ENCODE results near the gene SERPIND1. TPM values are rescaled to one million over a fixed set of nuclear protein-coding genes. Genes with fewer than 3 reads are reported as not detected.

Gene SERPIND1
- total and polyA plus RNA-seq, 2 donors from 2014 or later, result not detected

DNA sequence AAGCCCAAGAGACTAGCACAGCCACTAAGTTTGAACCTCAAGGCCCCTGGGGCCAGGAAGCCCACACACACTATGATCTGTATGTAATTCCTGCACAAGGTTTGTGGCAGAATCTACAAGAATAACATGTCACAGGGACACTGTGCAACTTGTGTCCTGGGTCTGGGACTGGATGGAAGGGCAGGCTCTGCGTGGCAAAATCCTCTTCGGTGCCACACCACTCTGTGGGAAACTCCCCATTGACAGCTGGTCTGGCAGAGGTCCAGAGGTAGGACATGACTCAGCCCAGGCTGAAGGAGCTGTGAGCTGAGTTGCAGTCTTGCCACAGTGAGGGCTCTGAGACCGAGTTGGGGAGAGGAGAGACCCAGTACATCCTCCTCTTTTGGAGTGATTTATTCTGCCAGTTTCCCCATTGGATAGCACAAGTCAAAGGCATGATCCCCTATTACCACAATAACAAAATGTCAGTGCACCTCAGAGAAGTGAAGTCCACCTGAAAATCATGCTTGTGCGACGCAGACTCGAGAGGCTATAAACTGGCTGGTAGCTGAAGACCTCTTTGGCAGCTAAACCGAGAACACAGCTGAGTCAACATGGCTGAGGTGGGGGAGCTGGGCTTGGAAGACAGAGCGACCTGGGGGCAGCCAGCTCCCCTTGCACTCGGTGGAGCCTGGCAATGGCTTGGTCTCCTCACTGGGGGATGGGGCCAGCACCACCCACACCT, 23.3 kb upstream of the SERPIND1 start:
- Histone ChIP-seq H3K27me3 (ENCODE audit: control insufficient read depth, insufficient read depth, low read length) (no peaks in the 10 kb centered on the region), H3K27ac (ENCODE audit: low read depth in 2 of 2, low read length in 2 of 2) (no peak overlapping the region), H3K9ac (ENCODE audit: low read length in 3 of 3) (no peak overlapping the region), H3K36me3 (ENCODE audit: control insufficient read depth in 2 of 3, insufficient read depth in 3 of 3, low read length in 3 of 3) (peaks cover under 1 to 38% (median 37%) of the 10 kb centered on the region in 3 donors), H3K9me3 (ENCODE audit: control insufficient read depth in 2 of 3, insufficient read depth in 1 of 3, low read length in 3 of 3) (no peaks in the 10 kb centered on the region), H3K4me3 (ENCODE audit: low read length in 3 of 3) (no peak overlapping the region), H3K4me1 (ENCODE audit: control insufficient read depth in 2 of 3, insufficient read depth in 2 of 3, low read depth in 1 of 3, low read length in 3 of 3) (no peaks in the 10 kb centered on the region)
- intact Hi-C loops (cut with DNase I), result no loop called here
- DNase-seq (peak; percentile 45 to 73 (median 54)), FAIRE-seq (no peak)
- TF ChIP-seq CTCF (IDR thresholded peaks at IDR 0.05; ENCODE audit: borderline replicate concordance, extremely low read depth, insufficient read depth), result no peak

- no peak for FAIRE-seq
- Histone ChIP-seq H3K9me3 (ENCODE audit: control insufficient read depth in 2 of 3, insufficient read depth in 1 of 3, low read length in 3 of 3) (no peaks in the 10 kb centered on the region), H3K4me1 (ENCODE audit: control insufficient read depth in 2 of 3, insufficient read depth in 2 of 3, low read depth in 1 of 3, low read length in 3 of 3) (no peaks in the 10 kb centered on the region), H3K9ac (ENCODE audit: low read length in 3 of 3) (no peak overlapping the region), H3K36me3 (ENCODE audit: control insufficient read depth in 2 of 3, insufficient read depth in 3 of 3, low read length in 3 of 3) (peaks cover 0 to 37% (median 37%) of the 10 kb centered on the region in 3 donors), H3K27me3 (ENCODE audit: control insufficient read depth, insufficient read depth, low read length) (no peaks in the 10 kb centered on the region), H3K4me3 (ENCODE audit: low read length in 3 of 3) (no peak overlapping the region), H3K27ac (ENCODE audit: low read depth in 2 of 2, low read length in 2 of 2) (no peak overlapping the region)
- no peak for TF ChIP-seq CTCF (IDR thresholded peaks at IDR 0.05; ENCODE audit: borderline replicate concordance, extremely low read depth, insufficient read depth)
- intact Hi-C loops (cut with DNase I), result no loop called here
- DNase-seq, result peak in 2 of 5 donors; percentile 15 to 53
Measured at GRCh38 chr22:20751185-20751851, 22.6 kb upstream of the SERPIND1 start.

- no peaks in the 10 kb centered on the region for H3K27me3 ChIP-seq (ENCODE audit: control insufficient read depth, insufficient read depth, low read length)
Measured at GRCh38 chr22:20752104-20752741, 21.7 kb upstream of the SERPIND1 start.

More at GRCh38 chr22:20752104-20752741, 21.7 kb upstream of the SERPIND1 start:
- no peak for TF ChIP-seq CTCF (IDR thresholded peaks at IDR 0.05; ENCODE audit: borderline replicate concordance, extremely low read depth, insufficient read depth)
- no peak overlapping the region for H3K9ac ChIP-seq (ENCODE audit: low read length in 3 of 3)
- no peaks in the 10 kb centered on the region for H3K9me3 ChIP-seq (ENCODE audit: control insufficient read depth in 2 of 3, insufficient read depth in 1 of 3, low read length in 3 of 3)
- intact Hi-C loops (cut with DNase I), result no loop called here
- peaks cover 0 to 32% (median 30%) of the 10 kb centered on the region in 3 donors for H3K36me3 ChIP-seq (ENCODE audit: control insufficient read depth in 2 of 3, insufficient read depth in 3 of 3, low read length in 3 of 3)
- H3K4me3 ChIP-seq (ENCODE audit: low read length in 3 of 3), result no peak overlapping the region
- no peak overlapping the region for H3K27ac ChIP-seq (ENCODE audit: low read depth in 2 of 2, low read length in 2 of 2)
- FAIRE-seq (no peak), DNase-seq (peak in 1 of 5 donors; percentile 59)
- H3K4me1 ChIP-seq (ENCODE audit: control insufficient read depth in 2 of 3, insufficient read depth in 2 of 3, low read depth in 1 of 3, low read length in 3 of 3), result no peaks in the 10 kb centered on the region
